ENCODE measurements around the gene C6orf120.

C6orf120 gene

DNA sequence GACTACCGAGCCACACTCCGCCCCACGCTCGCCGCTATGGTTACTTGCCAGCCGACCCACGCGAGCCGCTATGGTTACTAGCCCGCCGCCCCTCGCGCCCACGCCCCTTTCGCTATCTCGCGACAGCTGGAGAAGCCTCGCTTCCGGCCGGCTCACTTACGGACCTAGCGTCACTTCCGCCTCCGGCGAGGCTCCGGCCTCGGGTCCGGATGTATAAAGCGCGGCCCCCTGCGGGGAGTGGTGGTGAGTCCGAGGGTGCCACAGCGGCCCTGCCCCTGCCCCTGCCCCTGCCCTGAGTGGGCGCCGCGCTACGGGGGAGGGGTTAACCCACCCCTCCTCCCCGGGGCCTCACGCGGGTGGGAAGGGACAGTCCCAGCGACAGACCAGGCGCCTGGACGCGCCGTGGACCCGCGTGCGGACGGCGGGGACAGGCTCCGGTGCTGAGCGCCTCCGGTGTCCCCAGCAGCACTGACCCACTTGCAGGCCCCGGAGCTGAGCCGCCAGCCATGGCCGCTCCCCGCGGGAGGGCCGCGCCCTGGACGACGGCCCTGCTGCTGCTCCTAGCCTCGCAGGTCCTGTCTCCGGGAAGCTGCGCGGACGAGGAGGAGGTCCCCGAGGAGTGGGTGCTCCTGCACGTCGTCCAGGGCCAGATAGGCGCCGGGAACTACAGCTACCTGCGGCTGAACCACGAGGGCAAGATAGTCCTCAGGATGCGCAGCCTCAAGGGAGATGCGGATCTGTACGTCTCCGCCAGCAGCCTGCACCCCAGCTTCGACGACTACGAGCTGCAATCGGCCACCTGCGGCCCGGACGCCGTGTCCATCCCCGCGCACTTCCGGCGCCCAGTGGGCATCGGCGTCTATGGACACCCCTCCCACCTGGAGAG lies at the start of gene C6orf120, which contains the start of gene WDR27:
Gene C6orf120 (plus strand): TSS at position 173 of the 886 bp plus-strand sequence. CDS start 334 bp downstream, at position 507.
Gene WDR27 (minus strand): TSS at position 76 of the 886 bp plus-strand sequence. CDS start 13,024 bp downstream, outside the sequence.
- Histone ChIP-seq H3K27ac (ENCODE audit: low read depth, low read length) (peak within 1 kb of the TSS; percentile 98), H3K36me3 (ENCODE audit: control insufficient read depth, insufficient read depth, low read length) (peaks cover 32% of the 10 kb centered on the region), H3K9me3 (ENCODE audit: control insufficient read depth, insufficient read depth, low read depth, low read length) (no peaks in the 10 kb centered on the region), H3K27me3 (ENCODE audit: control insufficient read depth, insufficient read depth, low read length) (no peaks in the 10 kb centered on the region), H3K9ac (ENCODE audit: low read length) (peak within 1 kb of the TSS; percentile 97), H3K4me1 (ENCODE audit: control insufficient read depth, insufficient read depth, low read length) (peaks cover 27% of the 10 kb centered on the region), H3K4me3 (ENCODE audit: low read depth, low read length) (peak within 1 kb of the TSS; percentile 99)

DNA sequence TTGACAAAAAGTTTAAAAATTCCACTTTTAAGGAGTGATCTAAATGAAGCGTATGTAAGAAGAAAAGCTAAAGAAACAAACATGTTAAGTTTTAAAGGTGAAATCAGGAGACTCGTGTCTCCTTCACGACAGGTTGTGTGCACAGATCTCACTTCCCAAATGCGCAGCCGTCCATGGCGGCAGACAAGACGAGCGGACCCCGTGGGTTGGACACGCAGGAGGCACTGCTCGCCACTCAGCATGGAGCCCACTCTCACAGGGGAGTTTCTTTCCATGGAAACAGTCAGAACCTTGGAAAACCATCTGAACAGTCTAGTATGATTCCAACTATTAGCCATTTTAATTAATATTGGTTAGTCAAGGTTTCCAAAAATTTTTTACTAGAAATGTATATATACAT lies 49.0 kb upstream of the C6orf120 start:
- Histone ChIP-seq H3K27ac (ENCODE audit: low read depth, low read length) (no peak overlapping the region), H3K4me3 (ENCODE audit: low read depth, low read length) (no peak overlapping the region), H3K36me3 (ENCODE audit: control insufficient read depth, insufficient read depth, low read length) (peaks cover 53% of the 10 kb centered on the region), H3K4me1 (ENCODE audit: control insufficient read depth, insufficient read depth, low read length) (peaks cover 15% of the 10 kb centered on the region; the same call in 1 of the 2 replicates), H3K9me3 (ENCODE audit: control insufficient read depth, insufficient read depth, low read depth, low read length) (0 out of 2 replicates have a peak, but pooled peaks cover 7% of the 10 kb centered on the region), H3K27me3 (ENCODE audit: control insufficient read depth, insufficient read depth, low read length) (no peaks in the 10 kb centered on the region), H3K9ac (ENCODE audit: low read length) (no peak overlapping the region)

GRCh38 chr6:169653691-169654090 lies 48.2 kb upstream of the C6orf120 start:
- peaks cover 19% of the 10 kb centered on the region; the same call in 1 of the 2 replicates for H3K4me1 ChIP-seq (ENCODE audit: control insufficient read depth, insufficient read depth, low read length)
- no peak overlapping the region for H3K4me3 ChIP-seq (ENCODE audit: low read depth, low read length)
- 0 out of 2 replicates have a peak, but pooled peaks cover 7% of the 10 kb centered on the region for H3K9me3 ChIP-seq (ENCODE audit: control insufficient read depth, insufficient read depth, low read depth, low read length)
- no peak overlapping the region for H3K27ac ChIP-seq (ENCODE audit: low read depth, low read length)
- H3K9ac ChIP-seq (ENCODE audit: low read length) = no peak overlapping the region
- H3K36me3 ChIP-seq (ENCODE audit: control insufficient read depth, insufficient read depth, low read length) = peaks cover 50% of the 10 kb centered on the region
- no peaks in the 10 kb centered on the region for H3K27me3 ChIP-seq (ENCODE audit: control insufficient read depth, insufficient read depth, low read length)

- Histone ChIP-seq H3K4me1 (ENCODE audit: control insufficient read depth, insufficient read depth, low read length) (peaks cover 23% of the 10 kb centered on the region; the same call in 1 of the 2 replicates), H3K4me3 (ENCODE audit: low read depth, low read length) (peak overlapping the region; percentile 63), H3K27me3 (ENCODE audit: control insufficient read depth, insufficient read depth, low read length) (no peaks in the 10 kb centered on the region), H3K27ac (ENCODE audit: low read depth, low read length) (peak overlapping the region; percentile 31; the same call in 1 of the 2 replicates), H3K36me3 (ENCODE audit: control insufficient read depth, insufficient read depth, low read length) (peaks cover 60% of the 10 kb centered on the region), H3K9ac (ENCODE audit: low read length) (peak overlapping the region; percentile 31), H3K9me3 (ENCODE audit: control insufficient read depth, insufficient read depth, low read depth, low read length) (0 out of 2 replicates have a peak, but pooled peaks cover 7% of the 10 kb centered on the region)
Measured at GRCh38 chr6:169654598-169655391, 47.1 kb upstream of the C6orf120 start.

DNA sequence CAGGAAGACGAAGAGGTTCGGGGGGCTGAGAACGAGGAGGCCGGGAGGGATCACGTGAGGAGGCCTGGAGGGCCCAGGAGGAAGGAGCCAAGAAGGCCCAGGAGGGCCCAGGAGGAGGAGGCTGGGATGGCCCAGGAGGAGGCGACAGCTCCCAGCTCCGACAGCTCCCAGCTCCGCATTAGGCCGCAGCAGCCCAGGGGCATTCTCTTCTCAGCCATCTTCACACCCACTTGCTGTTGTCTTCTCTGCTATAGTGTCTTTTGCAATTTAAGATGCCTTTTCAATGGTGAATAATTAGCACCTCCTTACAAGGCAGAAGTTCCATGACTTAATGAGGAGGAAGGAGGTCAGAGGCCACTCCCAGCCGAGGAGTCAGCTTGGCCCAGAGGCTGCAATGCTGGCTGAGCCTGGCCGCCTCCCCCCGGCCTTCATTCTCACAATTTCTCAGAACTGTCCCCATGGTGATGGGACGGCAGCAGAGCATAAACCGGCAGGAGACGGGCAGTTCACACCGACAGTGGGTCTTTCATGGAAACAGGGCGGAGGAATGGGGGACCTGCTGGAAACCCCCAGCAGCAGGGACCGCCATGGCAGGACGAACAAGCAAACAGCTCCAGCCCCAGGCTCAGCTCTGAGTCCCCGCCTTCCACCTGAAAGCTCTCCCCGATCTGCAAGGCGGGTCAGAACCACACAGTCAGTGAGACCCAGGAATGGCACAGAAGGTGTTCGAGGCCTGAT lies 45.2 kb upstream of the C6orf120 start:
- peak overlapping the region; percentile 63; the same call in 1 of the 2 replicates for H3K27ac ChIP-seq (ENCODE audit: low read depth, low read length)
- H3K36me3 ChIP-seq (ENCODE audit: control insufficient read depth, insufficient read depth, low read length) = peaks cover 71% of the 10 kb centered on the region
- no peaks in the 10 kb centered on the region for H3K27me3 ChIP-seq (ENCODE audit: control insufficient read depth, insufficient read depth, low read length)
- no peak overlapping the region for H3K4me3 ChIP-seq (ENCODE audit: low read depth, low read length)
- H3K9me3 ChIP-seq (ENCODE audit: control insufficient read depth, insufficient read depth, low read depth, low read length) = 0 out of 2 replicates have a peak, but pooled peaks cover 7% of the 10 kb centered on the region
- H3K9ac ChIP-seq (ENCODE audit: low read length) = peak overlapping the region; percentile 41
- peaks cover 23% of the 10 kb centered on the region; the same call in 1 of the 2 replicates for H3K4me1 ChIP-seq (ENCODE audit: control insufficient read depth, insufficient read depth, low read length)

- Histone ChIP-seq H3K9me3 (ENCODE audit: control insufficient read depth, insufficient read depth, low read depth, low read length) (0 out of 2 replicates have a peak, but pooled peaks cover 7% of the 10 kb centered on the region), H3K4me3 (ENCODE audit: low read depth, low read length) (no peak overlapping the region), H3K4me1 (ENCODE audit: control insufficient read depth, insufficient read depth, low read length) (peaks cover 23% of the 10 kb centered on the region; the same call in 1 of the 2 replicates), H3K27me3 (ENCODE audit: control insufficient read depth, insufficient read depth, low read length) (no peaks in the 10 kb centered on the region), H3K36me3 (ENCODE audit: control insufficient read depth, insufficient read depth, low read length) (peaks cover 72% of the 10 kb centered on the region), H3K9ac (ENCODE audit: low read length) (peak overlapping the region; percentile 41), H3K27ac (ENCODE audit: low read depth, low read length) (peak overlapping the region; percentile 63; the same call in 1 of the 2 replicates)
Measured at GRCh38 chr6:169657284-169657610, 44.7 kb upstream of the C6orf120 start.

DNA sequence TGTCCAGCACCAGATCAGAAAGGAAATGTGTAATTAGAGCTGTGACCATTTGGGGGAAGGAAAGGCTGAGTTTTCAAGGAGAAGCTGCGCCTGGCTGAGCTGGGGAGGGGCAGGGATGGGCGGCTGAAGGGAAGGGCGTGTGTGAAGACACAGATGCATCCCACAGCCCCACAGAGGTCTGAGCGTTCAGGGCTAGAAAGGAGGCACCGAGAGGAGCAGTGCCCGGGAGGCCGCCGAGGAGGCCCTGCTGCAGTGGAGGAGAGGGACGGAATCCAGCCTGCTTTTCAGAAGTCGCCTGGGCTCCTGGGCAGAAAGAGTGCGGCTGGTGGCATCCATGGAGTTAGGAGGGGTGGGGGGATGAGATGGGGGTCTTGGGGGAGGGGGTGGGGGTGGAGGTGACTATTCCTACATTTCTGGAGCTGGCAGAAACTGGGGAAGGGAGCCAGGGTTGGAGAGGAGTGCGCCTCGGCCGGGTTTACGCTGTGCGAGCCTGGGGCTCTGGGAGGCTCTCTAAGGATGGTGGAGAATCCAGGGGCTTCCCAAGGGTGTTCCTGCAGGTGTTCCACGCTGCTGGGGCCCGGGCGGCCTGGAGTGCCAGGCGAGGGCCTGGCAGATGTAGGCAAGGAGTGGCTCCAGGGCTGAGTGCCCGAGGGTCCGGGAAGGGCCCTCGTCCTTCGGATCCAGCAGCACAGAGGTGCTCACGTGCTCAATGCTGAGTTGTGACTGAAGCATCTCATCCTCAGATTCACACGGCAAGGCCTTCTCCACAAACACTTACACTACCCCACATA lies 41.9 kb upstream of the C6orf120 start:
- Histone ChIP-seq H3K36me3 (ENCODE audit: control insufficient read depth, insufficient read depth, low read length) (peaks cover 86% of the 10 kb centered on the region), H3K4me1 (ENCODE audit: control insufficient read depth, insufficient read depth, low read length) (peaks cover 20% of the 10 kb centered on the region; the same call in 1 of the 2 replicates), H3K27me3 (ENCODE audit: control insufficient read depth, insufficient read depth, low read length) (no peaks in the 10 kb centered on the region), H3K4me3 (ENCODE audit: low read depth, low read length) (no peak overlapping the region), H3K9me3 (ENCODE audit: control insufficient read depth, insufficient read depth, low read depth, low read length) (0 out of 2 replicates have a peak, but pooled peaks cover 2% of the 10 kb centered on the region), H3K9ac (ENCODE audit: low read length) (no peak overlapping the region), H3K27ac (ENCODE audit: low read depth, low read length) (no peak overlapping the region)

DNA sequence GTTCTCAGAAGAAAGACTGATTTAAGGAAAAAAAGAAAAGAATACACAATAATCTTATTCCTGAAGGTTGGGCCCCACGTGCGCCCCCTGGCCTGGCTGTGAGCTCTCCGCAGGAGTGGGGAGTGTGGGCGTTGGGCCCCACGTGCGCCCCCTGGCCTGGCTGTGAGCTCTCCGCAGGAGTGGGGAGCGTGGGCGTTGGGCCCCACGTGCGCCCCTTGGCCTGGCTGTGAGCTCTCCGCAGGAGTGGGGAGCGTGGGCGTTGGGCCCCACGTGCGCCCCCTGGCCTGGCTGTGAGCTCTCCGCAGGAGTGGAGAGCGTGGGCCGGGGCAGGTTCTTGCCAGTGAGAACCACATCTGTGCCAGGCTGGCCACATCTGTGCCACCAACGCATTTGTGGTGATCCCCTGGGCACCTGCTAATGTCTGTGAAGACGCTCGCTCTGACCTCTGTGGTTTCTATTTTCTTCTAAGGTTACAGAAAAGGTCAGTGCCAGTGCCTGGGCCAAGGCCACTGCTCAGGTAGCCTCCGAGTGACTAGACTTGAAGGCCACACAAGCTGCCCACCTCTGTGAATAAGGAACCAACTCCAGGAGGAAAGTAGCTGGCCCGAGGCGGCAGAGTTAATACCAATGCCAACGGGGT lies 41.1 kb upstream of the C6orf120 start:
- Histone ChIP-seq H3K4me1 (ENCODE audit: control insufficient read depth, insufficient read depth, low read length) (peaks cover 20% of the 10 kb centered on the region; the same call in 1 of the 2 replicates), H3K36me3 (ENCODE audit: control insufficient read depth, insufficient read depth, low read length) (peaks cover 89% of the 10 kb centered on the region), H3K9me3 (ENCODE audit: control insufficient read depth, insufficient read depth, low read depth, low read length) (no peaks in the 10 kb centered on the region), H3K27me3 (ENCODE audit: control insufficient read depth, insufficient read depth, low read length) (no peaks in the 10 kb centered on the region), H3K27ac (ENCODE audit: low read depth, low read length) (no peak overlapping the region), H3K9ac (ENCODE audit: low read length) (no peak overlapping the region), H3K4me3 (ENCODE audit: low read depth, low read length) (no peak overlapping the region)

- H3K9ac ChIP-seq (ENCODE audit: low read length) = no peak overlapping the region
- H3K4me1 ChIP-seq (ENCODE audit: control insufficient read depth, insufficient read depth, low read length) = peaks cover 18% of the 10 kb centered on the region; the same call in 1 of the 2 replicates
- no peak overlapping the region for H3K27ac ChIP-seq (ENCODE audit: low read depth, low read length)
- peaks cover 89% of the 10 kb centered on the region for H3K36me3 ChIP-seq (ENCODE audit: control insufficient read depth, insufficient read depth, low read length)
- no peaks in the 10 kb centered on the region for H3K9me3 ChIP-seq (ENCODE audit: control insufficient read depth, insufficient read depth, low read depth, low read length)
- no peak overlapping the region for H3K4me3 ChIP-seq (ENCODE audit: low read depth, low read length)
- no peaks in the 10 kb centered on the region for H3K27me3 ChIP-seq (ENCODE audit: control insufficient read depth, insufficient read depth, low read length)
Measured at GRCh38 chr6:169661391-169661756, 40.6 kb upstream of the C6orf120 start.

Data from HUES6 (cell line).